Stimulated activated CD8-positive, alpha-beta memory T cell treated with anti-CD3 and anti-CD28 coated beads, Interleukin-15, amount 100 ng/mL, for 24 hours (primary cell): ENCODE results near the gene ACER3.
"Not testable (repeated sequence)": the region's sequence is repeated elsewhere in the genome, so short reads cannot be mapped to it uniquely, and the experiment has no call there.

Experiments used
- DNase-seq: peaks from one replicate; pipeline ENCODE4 v3.0.0-alpha.2; 2020; ENCODE audit warnings: low read depth

ACER3 gene

DNA sequence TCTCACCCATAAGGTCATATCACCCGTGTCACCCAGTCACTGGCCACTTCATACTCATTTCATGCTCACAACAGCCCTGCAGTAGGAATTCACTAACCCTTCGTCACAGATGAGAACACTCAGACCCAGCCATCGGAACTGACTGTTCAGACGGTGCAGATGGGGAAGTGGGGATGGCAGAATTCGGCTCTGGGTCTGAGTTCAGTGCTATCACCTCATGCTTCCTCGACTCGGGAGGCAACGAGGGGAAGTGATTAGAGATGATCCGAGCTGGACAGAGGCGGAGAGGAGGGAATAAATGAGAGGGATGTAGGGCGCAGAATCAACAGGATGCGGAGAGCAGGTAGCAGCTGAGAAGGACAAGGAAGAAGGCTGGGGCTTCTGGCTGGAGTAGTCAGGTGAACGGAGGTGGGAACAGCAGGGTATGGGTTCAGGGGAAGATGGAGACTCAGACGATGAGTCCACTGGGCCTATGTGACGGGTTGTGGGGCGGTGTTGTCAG lies 178.2 kb downstream of the ACER3 start:
- DNase-seq: no peak

DNA sequence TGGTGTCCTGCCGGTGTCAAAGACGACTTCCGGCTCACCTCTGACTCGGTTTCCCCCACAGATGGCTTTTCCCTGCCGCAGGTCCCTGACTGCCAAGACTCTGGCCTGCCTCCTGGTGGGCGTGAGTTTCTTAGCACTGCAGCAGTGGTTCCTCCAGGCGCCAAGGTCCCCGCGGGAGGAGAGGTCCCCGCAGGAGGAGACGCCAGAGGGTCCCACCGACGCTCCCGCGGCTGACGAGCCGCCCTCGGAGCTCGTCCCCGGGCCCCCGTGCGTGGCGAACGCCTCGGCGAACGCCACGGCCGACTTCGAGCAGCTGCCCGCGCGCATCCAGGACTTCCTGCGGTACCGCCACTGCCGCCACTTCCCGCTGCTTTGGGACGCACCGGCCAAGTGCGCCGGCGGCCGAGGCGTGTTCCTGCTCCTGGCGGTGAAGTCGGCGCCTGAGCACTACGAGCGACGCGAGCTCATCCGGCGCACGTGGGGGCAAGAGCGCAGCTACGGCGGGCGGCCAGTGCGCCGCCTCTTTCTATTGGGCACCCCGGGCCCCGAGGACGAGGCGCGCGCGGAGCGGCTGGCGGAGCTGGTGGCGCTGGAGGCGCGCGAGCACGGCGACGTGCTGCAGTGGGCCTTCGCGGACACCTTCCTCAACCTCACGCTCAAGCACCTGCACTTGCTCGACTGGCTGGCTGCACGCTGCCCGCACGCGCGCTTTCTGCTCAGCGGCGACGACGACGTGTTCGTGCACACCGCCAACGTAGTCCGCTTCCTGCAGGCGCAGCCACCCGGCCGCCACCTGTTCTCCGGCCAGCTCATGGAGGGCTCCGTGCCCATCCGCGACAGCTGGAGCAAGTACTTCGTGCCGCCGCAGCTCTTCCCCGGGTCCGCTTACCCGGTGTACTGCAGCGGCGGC lies 179.0 kb downstream of the ACER3 start:
- DNase-seq: no peak

DNA sequence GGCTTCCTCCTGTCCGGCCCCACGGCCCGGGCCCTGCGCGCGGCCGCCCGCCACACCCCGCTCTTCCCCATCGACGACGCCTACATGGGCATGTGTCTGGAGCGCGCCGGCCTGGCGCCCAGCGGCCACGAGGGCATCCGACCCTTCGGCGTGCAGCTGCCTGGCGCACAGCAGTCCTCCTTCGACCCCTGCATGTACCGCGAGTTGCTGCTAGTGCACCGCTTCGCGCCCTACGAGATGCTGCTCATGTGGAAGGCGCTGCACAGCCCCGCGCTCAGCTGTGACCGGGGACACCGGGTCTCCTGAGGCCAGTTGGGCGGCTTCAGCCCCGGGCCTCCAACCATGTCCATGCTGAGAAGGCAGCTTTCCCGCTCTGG lies 179.7 kb downstream of the ACER3 start:
- DNase-seq: no peak

DNA sequence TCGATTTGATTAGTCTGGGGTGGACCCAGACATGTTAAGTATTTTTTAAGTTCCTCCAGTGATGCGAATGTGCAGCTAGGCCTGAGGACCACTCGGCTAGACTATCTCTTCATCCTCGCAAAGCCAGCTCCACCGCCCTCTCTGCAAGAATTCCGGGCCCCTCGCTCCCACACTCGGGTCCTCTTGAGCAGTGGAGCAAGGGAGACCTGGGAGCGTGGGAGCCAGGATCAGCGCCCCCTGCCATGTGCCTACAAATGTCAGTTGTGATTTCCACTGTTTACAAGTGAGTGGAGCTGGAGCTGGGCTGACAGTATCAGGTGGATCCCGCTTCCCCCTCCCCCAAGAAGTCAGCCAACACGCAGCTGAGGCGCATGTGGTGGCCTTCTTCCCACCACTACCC lies 180.2 kb downstream of the ACER3 start:
- no peak for DNase-seq

DNA sequence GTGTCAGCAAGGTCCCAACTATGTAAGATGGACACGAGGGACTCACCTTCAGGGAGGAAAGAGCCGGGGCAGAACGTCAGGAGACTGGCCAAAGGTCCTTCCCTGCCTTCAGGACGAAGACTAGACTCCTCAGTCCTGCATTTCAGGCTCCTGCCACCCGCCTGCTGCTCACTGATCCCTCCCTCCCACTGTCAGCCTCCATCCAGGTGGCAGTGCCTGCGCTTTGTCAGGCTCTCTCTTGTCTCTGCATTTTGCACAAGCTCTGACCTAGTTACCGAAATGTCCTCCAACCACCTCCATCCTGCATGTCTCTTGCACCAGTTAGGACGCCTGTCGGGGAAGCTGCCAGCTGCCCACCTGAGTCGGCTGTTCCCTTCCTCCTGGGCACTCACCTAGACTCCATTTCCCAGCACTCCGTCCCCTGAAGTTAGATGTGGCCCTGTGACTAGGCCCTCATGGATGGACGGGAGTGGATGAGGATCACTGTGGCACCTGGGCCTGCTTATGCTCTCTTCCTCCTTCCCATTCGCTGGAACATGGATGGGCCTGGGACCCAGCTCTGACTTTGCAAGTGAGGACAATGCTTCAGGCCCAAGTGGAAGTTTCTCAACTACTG lies 181.5 kb downstream of the ACER3 start:
- DNase-seq: no peak

DNA sequence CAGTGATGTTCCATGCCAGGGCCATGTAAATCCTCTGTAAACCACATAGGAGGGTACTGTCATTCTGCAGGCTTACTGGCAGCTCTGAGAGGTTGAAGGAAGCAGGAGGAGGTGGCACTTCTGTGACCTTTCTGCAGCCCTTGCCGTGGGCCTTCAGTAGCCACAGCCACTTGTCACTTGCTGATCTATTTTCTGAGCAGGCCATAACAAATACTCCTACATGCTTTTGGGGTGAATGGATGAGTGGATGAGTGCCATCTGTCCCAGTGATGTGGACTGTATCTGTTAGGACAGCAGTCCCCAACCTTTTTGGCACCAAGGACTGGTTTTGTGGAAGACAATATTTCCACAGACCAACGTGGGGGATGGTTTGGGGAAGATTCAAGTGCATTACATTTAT lies 183.6 kb downstream of the ACER3 start:
- DNase-seq: no peak

DNA sequence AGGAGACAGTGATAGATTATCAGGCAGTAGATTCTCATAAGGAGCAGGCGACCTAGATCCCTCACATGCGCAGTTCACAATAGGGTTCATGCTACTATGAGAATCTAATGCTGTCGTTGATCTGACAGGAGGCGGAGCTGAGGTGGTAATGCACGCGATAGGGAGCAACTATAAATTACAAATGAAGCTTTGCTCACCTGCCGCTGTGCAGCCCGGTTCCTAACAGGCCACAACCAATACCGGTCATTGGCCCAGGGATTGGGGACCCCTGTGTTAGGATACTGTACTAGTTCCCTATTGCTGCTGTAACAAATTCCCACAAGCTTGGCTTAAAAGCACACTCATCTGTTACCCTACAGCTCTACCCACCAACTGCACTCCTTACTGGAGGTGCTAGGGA lies 184.2 kb downstream of the ACER3 start:
- no peak for DNase-seq

DNA sequence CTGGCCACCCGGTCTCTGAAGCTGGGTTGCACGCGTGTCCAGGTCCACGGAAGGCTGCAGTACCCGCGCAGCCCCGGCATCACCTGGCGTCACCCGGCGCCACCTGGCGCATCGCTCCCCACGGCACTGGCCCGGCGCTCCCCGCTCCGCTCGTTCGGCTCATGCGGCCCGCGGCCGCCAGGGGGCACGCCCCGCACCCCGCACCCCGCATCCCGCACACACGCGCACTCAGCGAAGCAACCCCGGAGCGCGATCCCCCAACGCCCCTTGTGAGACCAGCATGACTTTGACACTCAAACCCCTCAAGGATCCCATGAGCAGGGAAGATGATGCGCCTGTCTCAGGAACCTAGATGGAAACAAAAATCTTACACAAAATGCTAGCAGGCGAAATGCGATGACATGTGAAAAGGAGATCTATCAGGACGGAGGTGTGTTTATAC lies 185.4 kb downstream of the ACER3 start:
- no peak for DNase-seq

DNA sequence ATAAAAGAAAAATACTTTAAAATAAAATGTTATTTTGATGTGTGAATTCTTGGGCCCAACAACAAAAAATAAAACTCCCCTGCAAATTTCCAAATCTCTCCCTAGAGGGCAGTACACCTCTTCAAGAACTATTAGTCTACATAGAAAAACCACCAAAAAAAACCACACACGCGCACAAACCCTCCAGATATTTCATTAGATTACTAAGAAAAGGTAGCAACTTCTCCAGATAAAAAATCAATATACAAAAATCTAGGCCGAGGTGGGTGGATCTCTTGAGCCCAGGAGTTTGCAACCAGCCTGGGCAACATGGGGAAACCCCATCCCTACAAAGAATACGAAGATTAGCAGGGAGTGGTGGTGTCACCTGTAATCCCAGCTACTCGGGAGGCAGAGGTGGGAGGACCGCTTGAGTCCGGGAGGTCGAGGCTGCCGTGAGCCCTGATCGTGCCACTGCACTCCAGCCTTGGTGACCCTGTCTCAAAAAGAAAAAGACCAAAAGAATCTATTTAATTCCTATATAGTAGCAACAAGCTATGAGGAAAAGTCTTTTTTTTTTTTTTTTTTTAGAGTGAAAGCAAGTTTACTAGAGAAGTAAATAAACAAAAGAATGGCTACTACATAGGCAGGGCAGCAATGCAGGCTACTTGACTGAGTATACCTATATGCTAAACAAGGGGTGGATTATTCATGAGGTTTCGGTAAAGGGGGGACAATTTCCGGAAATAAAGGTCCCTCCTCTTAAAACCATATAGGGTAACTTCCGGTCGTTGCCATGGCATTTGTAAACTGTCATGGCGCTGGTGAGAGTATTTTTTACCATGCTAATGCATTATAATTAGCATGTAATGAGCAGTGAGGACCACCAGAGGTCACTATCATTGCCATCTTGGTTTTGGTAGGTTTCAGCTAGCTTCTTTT lies 186.5 kb downstream of the ACER3 start:
- no peak for DNase-seq

DNA sequence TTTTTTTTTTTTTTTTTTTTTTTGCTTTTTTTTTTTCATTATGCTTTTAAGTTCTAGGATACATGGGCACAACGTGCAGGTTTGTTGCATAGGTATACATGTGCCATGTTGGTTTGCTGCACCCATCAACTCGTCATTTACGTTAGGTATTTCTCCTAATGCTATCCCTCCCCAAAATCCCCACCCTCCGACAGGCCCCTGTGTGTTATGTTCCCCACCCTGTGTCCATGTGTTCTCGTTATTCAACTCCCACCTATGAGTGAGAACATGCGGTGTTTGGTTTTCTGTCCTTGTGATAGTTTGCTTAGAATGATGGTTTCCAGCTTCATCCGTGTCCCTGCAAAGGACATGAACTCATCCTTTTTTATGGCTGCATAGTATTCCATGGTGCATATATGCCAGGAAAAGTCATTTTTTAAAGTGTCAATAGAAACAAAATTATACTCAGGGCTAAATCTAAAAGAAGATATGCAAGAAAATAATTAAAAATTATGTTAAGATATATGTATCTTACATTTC lies 187.3 kb downstream of the ACER3 start:
- DNase-seq: not testable (repeated sequence)

DNA sequence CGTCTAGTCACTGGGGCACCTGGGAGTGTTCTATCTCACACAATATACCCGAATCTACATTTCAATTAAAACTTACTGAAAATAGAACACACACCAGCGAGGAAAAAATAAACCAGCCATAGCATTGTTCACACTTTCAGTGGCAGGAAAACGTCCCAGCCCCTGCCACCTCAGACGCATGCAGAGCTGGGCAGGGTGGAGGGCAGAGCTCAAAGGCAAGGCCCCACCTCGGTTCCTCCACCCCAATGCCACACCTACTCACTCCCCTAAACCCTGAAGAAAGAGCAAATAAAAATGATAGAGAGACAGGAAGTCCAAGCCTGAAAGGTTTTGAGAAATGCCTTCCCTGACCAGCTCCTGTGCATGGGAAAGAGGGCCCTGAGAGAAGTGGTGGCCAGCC lies 188.3 kb downstream of the ACER3 start:
- DNase-seq: no peak

DNA sequence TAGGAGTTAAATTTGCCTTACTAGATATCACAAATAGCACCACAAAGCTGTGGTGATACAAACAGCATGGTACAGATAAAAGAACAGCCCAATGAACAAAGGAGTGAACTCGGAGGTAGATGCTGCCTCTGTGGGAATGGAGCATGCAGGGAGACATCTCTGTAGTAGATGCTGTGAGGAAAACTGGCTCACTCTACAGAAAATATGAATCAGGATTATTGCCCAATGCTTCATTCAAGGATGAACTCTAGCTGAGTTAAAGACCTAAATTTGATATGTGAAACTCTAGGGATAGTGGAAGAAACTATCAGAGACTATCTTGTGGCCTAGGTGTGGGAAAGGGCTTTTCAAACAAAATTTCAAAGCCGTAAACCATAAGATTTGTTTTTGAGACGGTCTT lies 190.8 kb downstream of the ACER3 start:
- DNase-seq: no peak

DNA sequence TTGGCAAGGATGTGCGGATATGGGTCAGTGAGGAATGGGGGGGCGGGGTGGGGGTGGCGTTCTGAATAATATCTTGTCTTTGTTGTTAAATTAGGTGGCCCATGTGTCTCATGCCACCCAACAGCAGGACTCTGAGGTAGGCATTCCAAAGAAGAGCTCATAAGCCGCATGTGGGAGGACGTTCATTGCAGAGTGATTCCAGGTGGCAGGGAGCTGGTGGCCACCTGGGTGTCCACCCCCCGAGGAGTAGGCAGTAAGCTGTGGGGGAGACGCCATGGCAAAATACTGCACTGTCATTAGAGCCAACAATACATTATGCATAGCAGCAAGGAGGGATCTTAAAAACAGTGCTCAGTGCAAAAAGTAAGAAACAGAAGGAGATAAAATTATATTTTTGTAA lies 191.8 kb downstream of the ACER3 start:
- no peak for DNase-seq

DNA sequence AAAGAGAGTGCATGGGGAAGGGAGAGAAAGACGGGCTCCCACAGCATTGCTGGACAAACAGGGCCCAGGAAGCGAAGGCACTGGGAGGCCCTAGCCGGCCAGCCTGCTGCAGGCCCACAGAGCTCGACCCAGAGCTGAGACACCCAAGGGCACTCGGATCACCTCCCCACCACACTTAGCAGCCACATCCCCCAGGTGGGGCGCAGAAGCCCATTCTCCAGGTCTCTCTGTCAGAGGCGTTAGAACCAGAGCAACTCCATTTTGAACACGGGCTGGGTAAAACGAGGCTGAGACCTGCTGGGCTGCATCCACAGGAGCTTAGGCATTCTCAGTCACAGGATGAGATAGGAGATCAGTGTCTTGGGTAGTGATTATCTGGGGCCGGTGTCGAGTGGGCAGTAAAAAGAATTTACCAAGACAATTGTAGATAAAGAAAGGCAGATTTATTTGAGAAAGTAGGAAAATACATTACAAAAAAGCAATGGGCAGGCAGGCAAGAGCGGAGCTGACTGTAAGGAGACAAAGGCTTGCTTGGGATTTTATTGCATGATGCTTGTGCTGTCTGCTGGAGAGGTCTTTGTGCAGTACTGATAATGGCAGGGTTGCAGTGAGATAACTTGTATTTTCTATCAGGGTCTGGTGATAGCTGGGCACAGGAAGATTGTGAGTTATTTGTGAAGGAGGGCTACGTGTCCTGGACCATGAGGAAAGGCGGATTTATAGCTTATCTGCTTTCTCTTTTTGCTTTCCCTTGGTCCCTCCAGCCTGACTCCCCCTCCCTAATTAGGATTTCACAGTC lies 192.7 kb downstream of the ACER3 start:
- DNase-seq: no peak

DNA sequence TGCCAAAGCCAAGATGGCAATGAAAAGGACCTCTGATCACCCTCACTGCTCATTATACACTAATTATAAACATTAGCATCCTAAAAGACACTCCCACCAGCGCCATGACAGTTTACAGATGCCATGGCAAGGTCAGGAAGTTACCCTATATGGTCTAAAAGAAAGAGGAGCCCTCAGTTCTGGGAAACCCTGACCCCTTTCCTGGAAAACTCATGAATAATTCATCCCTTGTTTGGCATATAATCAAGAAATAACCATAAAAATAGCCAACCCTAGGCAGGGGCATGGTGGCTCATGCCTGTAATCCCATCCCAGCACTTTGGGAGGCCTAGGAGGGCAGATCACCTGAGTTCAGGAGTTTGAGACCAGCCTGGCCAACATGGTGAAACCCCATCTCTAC lies 193.4 kb downstream of the ACER3 start:
- no peak for DNase-seq

DNA sequence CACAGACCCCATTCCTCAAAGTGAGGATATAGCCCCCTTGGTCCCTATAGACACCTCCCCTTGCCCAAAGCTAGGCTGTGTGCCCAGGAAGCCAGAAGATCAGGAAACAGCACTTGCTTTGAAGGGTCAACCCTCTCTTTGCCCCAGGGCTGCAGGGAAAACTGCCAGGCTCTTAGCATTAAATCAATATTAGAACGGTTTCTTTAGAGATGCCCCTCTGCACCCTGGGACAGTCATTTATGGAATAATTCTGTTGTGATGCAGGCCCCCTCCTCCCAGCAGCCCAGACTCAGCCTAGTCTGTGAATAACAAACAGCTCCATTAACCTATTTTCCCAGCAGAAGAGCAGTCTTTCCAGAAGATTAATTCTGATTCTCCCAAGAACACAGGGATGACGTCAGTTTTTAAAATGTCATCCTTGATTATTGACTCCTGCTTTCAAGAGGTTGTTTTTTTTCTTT lies 194.4 kb downstream of the ACER3 start:
- no peak for DNase-seq

DNA sequence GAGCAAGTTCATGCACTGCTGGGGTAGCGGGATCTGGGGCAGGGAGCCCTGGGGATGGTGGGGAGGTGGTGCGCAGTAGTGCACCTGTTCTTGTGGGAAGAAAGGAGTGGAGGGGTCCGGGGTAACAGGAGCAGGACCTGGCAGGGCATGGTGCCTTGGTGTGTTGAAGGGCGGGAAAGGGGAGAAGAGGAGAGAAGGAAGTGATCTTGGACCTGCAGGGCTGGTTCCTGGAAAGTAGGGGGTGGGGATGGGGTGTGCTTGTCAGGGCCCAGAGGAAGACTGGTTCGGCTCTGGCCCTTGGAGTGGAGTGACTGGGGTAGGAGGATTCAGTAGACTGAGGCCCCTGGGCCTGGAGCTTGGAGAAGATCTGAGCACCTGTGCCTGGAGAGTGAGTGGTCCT lies 195.2 kb downstream of the ACER3 start:
- no peak for DNase-seq

DNA sequence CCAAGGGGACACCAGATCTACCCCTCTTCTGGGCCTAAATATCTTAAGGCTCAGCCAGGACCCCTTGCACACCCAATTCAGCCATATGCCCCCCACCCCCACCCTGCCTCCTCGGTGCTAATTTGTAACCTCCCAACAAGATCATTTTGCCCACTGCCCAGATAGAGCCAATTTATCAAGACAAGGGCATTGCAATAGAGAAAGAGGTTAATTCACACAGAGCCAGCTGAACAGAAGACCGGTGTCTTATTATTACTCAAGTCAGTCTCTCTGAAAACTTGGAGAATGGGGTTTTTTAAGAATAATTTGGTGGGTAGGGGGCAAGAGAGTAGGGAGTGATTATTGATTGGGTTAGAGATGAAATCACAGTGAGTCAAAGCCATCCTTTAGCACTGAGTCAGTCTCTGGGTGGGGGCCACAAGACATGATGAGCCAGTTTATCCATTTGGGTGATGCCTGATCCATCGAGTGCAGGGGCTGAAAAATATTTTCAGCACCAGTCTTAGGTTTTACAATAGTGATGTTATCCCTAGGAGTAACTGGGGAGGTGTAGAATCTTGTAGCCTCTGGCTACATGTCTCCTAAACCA lies 196.2 kb downstream of the ACER3 start:
- DNase-seq: no peak

DNA sequence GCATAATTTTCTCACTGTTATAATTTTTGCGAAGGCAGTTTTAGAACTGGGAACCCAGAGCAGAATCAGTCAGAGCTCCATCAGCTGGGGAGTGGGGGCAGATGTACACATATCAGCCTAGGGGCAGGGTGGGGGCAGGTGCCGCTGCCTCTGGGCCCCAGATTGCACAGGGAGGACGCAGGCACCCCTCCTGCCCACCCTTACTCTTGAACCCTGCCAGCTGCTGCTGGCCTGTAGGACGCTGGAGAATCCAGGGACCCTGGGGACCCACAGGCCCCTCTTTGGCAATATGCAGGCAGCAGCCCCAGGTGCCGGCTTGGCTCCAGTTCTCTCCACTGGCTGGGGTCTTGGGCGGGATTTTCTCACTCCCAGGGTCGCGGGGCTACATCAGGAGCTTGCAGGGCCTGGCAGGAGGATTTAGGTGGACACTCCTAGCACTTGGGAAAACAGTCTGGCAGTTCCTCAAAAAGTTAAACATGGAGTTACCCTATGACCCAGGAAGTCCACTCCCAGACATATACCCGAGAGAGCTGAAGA lies 197.3 kb downstream of the ACER3 start:
- no peak for DNase-seq

DNA sequence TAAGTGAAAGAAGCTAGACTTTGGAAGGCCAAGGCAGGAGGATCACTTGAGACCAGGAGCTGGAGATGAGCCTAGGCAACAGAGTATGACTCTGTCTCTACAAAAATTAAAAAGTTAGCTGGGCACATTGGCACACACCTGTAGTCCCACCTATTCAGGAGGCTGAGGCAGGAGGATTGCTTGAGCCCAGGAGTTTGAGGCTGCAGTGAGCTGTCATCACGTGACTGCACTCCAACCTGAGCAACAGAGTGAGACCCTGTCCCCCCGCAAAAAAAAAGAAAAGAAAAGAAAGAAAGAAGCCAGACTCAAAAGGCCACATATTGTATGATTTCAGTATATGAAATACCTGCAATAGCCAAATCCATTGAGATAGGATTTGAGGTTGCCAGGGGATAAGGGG lies 198.2 kb downstream of the ACER3 start:
- no peak for DNase-seq

DNA sequence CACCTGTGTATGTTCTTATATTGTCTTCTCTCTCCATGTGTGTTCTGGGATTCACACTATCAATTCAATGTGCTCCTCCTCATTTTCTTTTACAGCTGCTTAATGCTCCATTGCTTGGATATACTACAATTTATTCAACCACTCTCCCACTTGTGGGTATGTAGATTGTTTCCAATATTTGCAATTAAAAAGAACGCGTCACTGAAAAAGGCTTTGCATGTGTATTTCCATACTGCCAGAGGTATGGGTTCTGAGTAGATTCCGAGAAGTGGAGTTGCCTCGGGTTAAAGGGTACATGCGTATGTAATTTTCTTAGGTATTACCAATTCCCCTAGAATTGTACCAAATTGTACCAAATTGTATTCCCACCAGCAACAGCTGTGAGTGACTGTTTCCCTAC lies 199.1 kb downstream of the ACER3 start:
- DNase-seq: no peak
